Brain microvascular endothelial cell (primary cell): ENCODE data around the gene AHSG.
"Not testable (repeated sequence)": the region's sequence is repeated elsewhere in the genome, so short reads cannot be mapped to it uniquely, and the experiment has no call there.

Experiments used
- DNase-seq: peaks from one replicate; pipeline ENCODE4 v3.0.0-alpha.2; 2020
- H3K27ac ChIP-seq: fragments of 250-450 bp; sonication (Bioruptor Pico); 2 replicates; pipeline ENCODE4 v1.5.1; 2020; ENCODE audit warnings: mild to moderate bottlenecking, moderate library complexity
- H3K27me3 ChIP-seq: fragments of 250-450 bp; sonication (Bioruptor Pico); replicated peaks from 2 replicates; pipeline ENCODE4 v1.5.1; 2020; ENCODE audit warnings: mild to moderate bottlenecking
- H3K36me3 ChIP-seq: fragments of 250-450 bp; sonication (Bioruptor Pico); replicated peaks from 2 replicates; pipeline ENCODE4 v1.5.1; 2020; ENCODE audit warnings: mild to moderate bottlenecking
- H3K4me3 ChIP-seq: 2 replicates; pipeline ENCODE4 v1.5.1; 2011; ENCODE audit warnings: low read depth, mild to moderate bottlenecking, control low read depth, low read length, moderate library complexity
- in situ Hi-C: cut with HindIII; loops from 2 replicates; pipeline ENCODE4 v1.10.0; 2017; ENCODE audit warnings: low sequenced_read_pairs, low pct_ligation_motif_present
- TF ChIP-seq, protein P1 (sequence below): IDR thresholded peaks from 2 replicates; pipeline ENCODE4 v1.5.1; 2011; ENCODE audit warnings: low read depth, mild to moderate bottlenecking, moderate library complexity, low read length, control low read depth, inconsistent platforms; ENCODE audit errors: missing control alignments

Gene AHSG

GRCh38 chr3:186627852-186628414 lies 15.1 kb downstream of the AHSG start:
- H3K27ac ChIP-seq, result no peak overlapping the region
- in situ Hi-C loops, result no loop called here
- DNase-seq, result no peak

GRCh38 chr3:186628756-186629155 lies 15.9 kb downstream of the AHSG start:
- in situ Hi-C loops, result no loop called here
- DNase-seq, result no peak
- Histone ChIP-seq H3K27me3 (no peaks in the 10 kb centered on the region), H3K36me3 (no peaks in the 10 kb centered on the region), H3K27ac (no peak overlapping the region), H3K4me3 (no peak overlapping the region)
- TF ChIP-seq, protein P1, sequence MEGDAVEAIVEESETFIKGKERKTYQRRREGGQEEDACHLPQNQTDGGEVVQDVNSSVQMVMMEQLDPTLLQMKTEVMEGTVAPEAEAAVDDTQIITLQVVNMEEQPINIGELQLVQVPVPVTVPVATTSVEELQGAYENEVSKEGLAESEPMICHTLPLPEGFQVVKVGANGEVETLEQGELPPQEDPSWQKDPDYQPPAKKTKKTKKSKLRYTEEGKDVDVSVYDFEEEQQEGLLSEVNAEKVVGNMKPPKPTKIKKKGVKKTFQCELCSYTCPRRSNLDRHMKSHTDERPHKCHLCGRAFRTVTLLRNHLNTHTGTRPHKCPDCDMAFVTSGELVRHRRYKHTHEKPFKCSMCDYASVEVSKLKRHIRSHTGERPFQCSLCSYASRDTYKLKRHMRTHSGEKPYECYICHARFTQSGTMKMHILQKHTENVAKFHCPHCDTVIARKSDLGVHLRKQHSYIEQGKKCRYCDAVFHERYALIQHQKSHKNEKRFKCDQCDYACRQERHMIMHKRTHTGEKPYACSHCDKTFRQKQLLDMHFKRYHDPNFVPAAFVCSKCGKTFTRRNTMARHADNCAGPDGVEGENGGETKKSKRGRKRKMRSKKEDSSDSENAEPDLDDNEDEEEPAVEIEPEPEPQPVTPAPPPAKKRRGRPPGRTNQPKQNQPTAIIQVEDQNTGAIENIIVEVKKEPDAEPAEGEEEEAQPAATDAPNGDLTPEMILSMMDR, result no peak

More at GRCh38 chr3:186627852-186628414, 15.1 kb downstream of the AHSG start:
- no peak overlapping the region for H3K4me3 ChIP-seq
- TF ChIP-seq, protein P1, result no peak
- no peaks in the 10 kb centered on the region for H3K27me3 ChIP-seq
- H3K36me3 ChIP-seq, result no peaks in the 10 kb centered on the region

DNA sequence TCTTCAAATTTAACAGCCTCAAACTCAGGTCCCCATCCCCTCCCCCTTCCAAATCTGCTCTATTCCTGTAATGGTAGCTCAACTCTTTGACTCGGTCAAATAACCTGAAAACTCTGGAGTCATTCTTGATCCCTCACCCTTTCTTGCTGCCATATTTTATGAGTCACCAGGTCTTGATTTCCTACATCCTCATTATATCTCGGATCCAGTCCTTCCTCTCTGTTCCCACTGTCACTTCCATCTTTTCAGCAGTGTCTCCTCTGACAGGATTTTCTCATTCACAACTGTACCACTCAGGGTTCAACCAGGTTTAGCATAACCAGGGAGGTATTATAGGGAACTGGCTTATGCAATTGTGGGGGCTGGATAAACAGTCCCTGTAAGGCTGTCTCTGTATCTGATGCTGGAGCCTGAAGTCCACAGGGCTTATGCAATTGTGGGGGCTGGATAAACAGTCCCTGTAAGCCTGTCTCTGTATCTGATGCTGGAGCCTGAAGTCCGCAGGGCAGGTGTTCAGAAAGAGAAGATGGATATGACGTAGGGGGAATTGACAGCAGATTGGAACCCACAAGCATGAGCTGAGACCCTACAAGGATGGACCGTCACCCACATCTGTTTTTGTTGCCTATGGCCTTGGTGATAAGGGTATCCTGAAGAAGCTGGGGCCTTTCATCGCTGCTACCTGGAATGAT lies 18.2 kb downstream of the AHSG start:
- H3K4me3 ChIP-seq, result no peak overlapping the region
- no peaks in the 10 kb centered on the region for H3K36me3 ChIP-seq
- TF ChIP-seq, protein P1, result no peak
- H3K27me3 ChIP-seq, result no peaks in the 10 kb centered on the region
- DNase-seq, result no peak
- H3K27ac ChIP-seq, result no peak overlapping the region
- in situ Hi-C loops, result no loop called here

DNA sequence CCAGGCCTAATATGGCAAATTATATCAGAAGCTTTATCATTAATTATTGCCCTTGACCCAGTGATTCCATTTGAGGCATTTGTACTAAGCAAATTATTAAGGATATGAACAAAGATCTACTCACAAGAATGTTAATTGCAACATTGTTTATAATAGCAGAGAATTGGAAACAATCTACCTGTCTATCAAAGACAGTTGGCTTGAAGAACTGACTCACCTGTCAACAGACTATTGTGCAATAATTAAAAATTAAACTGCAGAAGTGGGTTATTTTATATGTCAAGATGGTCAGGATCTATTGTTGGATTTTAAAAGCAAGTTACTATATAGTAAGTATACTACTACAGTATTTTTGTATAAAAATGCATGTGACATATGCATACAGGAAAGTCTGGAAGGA lies 20.6 kb downstream of the AHSG start:
- in situ Hi-C loops, result no loop called here
- DNase-seq, result no peak
- Histone ChIP-seq H3K27me3 (no peaks in the 10 kb centered on the region), H3K4me3 (no peak overlapping the region), H3K36me3 (no peaks in the 10 kb centered on the region), H3K27ac (no peak overlapping the region)
- TF ChIP-seq, protein P1, result no peak

- DNase-seq, in situ Hi-C loops: not testable (repeated sequence)
Measured at GRCh38 chr3:186634207-186634606, 21.3 kb downstream of the AHSG start.

GRCh38 chr3:186635532-186635931 lies 22.7 kb downstream of the AHSG start:
- Histone ChIP-seq H3K36me3 (no peaks in the 10 kb centered on the region), H3K4me3 (no peak overlapping the region), H3K27me3 (no peaks in the 10 kb centered on the region), H3K27ac (no peak overlapping the region)
- in situ Hi-C loops, result no loop called here
- DNase-seq, result no peak
- TF ChIP-seq, protein P1, result no peak

More at GRCh38 chr3:186634207-186634606, 21.3 kb downstream of the AHSG start:
- H3K27ac ChIP-seq, H3K27me3 ChIP-seq, H3K4me3 ChIP-seq, H3K36me3 ChIP-seq: not testable (repeated sequence)
